ENCODE results near the gene MKX.

MKX gene

GRCh38 chr10:27646194-27646593, 99.4 kb downstream of the MKX start:
- DNase-seq, result no peak

GRCh38 chr10:27644307-27644939, 101.2 kb downstream of the MKX start:
- no peak for DNase-seq

- DNase-seq, result no peak
These were observed 102.3 kb downstream of the MKX start for GRCh38 chr10:27643301-27643700.

GRCh38 chr10:27642023-27642589, 103.5 kb downstream of the MKX start:
- no peak for DNase-seq

GRCh38 chr10:27638071-27638750, 107.4 kb downstream of the MKX start:
- no peak for DNase-seq

- no peak for DNase-seq
These were observed 108.0 kb downstream of the MKX start for GRCh38 chr10:27637601-27638000.

GRCh38 chr10:27636816-27637215, 108.8 kb downstream of the MKX start:
- DNase-seq, result no peak

- no peak for DNase-seq
These were observed 109.8 kb downstream of the MKX start for GRCh38 chr10:27635699-27636270.

- no peak for DNase-seq
These were observed 110.3 kb downstream of the MKX start for GRCh38 chr10:27635290-27635689.

- DNase-seq, result no peak
These were observed 117.0 kb downstream of the MKX start for GRCh38 chr10:27628621-27629020.

GRCh38 chr10:27626890-27627289, 118.7 kb downstream of the MKX start:
- no peak for DNase-seq

GRCh38 chr10:27625452-27626211, 120.0 kb downstream of the MKX start:
- no peak for DNase-seq

- DNase-seq, result no peak
These were observed 120.7 kb downstream of the MKX start for GRCh38 chr10:27624941-27625340.

All from stimulated activated CD8-positive, alpha-beta memory T cell treated with anti-CD3 and anti-CD28 coated beads, Interleukin-4, amount 100 ng/mL, for 48 hours (primary cell).